B cell (primary cell): ENCODE measurements around the gene BACH2.

Source experiments
- EZH2 ChIP-seq: IDR thresholded peaks from 2 replicates; pipeline ENCODE4 v1.6.1; 2012; ENCODE audit warnings: borderline replicate concordance, low read depth, mild to moderate bottlenecking, moderate library complexity, low read length; ENCODE audit not compliant: insufficient read depth, poor library complexity, severe bottlenecking
- TF ChIP-seq, protein P1 (sequence below): fragments of 200-600 bp; IDR thresholded peaks from one replicate; pipeline ENCODE4 v1.8.0; 2022; ENCODE audit warnings: antibody characterized with exemption, mild to moderate bottlenecking

DNA sequence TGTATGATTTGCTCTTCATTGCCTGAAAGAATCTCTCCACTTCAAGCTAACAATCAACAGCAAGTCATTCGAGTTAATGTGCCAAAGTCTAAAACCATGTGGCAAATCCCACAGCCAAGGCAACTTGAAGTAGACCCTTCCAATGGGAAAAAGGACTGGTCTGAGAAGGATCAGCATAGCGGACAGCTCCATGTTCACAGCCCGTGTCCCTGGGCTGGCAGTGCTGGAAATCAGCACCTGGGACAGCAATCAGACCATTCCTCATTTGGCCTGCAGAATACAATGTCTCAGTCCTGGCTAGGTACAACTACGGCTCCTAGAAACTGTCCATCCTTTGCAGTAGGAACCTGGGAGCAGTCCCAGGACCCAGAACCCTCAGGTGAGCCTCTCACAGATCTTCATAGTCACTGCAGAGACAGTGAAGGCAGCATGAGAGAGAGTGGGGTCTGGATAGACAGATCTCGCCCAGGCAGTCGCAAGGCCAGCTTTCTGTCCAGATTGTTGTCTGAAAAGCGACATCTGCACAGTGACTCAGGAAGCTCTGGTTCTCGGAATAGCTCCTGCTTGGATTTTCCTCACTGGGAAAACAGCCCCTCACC lies 401.3 kb downstream of the BACH2 start:
- TF ChIP-seq, protein P1, sequence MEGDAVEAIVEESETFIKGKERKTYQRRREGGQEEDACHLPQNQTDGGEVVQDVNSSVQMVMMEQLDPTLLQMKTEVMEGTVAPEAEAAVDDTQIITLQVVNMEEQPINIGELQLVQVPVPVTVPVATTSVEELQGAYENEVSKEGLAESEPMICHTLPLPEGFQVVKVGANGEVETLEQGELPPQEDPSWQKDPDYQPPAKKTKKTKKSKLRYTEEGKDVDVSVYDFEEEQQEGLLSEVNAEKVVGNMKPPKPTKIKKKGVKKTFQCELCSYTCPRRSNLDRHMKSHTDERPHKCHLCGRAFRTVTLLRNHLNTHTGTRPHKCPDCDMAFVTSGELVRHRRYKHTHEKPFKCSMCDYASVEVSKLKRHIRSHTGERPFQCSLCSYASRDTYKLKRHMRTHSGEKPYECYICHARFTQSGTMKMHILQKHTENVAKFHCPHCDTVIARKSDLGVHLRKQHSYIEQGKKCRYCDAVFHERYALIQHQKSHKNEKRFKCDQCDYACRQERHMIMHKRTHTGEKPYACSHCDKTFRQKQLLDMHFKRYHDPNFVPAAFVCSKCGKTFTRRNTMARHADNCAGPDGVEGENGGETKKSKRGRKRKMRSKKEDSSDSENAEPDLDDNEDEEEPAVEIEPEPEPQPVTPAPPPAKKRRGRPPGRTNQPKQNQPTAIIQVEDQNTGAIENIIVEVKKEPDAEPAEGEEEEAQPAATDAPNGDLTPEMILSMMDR, result no peak
- no peak for TF ChIP-seq EZH2
